HG02840 (cell line): ENCODE measurements around the gene MBD5.
"Not testable (repeated sequence)": the region's sequence is repeated elsewhere in the genome, so short reads cannot be mapped to it uniquely, and the experiment has no call there.

Experiments used
- ATAC-seq: cut with Tn5 transposase; IDR thresholded peaks from one replicate; pipeline ENCODE4 v1.9.1; 2021; ENCODE audit warnings: mild to moderate bottlenecking, moderate library complexity, moderate number of reproducible peaks; ENCODE audit not compliant: unreplicated experiment, low FRiP score

Gene MBD5

DNA sequence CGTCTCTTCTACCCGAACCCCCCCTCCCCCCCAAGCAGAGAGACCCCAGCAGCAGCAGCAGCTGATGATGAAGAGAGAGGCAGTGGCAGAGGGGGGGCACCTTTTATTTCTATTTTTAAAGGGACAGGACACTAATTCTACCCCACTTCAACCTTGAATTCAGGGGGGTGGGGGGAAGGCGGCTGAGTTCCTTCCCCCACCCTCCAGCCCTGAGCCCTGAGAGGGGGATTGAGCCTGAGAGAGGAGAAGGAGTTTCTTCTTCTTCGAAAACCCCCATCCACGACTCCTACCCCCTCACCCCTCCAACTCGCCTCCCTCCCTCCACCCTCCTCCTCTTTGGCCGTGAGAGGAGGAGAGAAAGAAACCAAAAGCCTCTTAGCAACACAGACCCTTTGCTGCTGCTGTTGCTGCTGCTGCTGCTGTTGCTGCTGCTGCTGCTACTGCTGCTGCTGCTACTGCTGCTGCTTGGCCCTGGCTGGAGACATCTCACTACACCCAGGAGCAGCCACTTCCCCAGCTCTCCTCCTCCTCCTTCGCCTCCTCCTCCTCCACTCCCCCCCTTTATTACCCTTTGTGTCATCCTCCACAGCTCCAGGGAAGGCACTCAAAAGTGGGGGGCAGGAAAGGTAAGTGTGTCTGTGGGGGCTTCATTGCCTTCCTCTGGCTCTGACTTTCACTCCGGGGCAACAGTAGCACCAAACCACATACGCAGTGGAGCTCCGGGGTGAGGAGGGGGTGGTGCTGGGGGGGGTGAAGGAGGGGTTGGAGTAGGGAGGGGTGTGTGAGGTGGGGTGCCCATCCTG, at the start of gene MBD5:
Gene MBD5, plus strand, starts transcription at position 33 of the 803 bp plus-strand sequence.
- ATAC-seq: peak; percentile 35

DNA sequence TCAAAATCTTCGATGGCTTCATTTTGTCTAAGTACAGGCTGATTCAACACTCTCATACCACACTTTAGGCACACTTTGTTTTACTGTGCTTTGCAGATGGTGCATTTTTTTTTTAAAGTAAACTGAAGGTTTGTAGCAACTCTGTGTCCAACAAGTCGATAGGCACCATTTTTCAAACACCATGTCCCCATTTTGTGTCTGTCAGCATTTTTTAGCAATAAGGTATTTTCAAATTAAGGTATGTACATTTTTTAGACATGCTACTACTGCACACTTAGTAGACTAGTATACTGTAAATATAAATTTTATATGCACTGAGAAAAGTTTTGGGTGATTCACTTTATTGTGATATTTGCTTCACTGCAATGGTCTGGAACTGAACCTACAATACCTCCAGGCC, 44.8 kb upstream of the MBD5 start:
- no peak for ATAC-seq

DNA sequence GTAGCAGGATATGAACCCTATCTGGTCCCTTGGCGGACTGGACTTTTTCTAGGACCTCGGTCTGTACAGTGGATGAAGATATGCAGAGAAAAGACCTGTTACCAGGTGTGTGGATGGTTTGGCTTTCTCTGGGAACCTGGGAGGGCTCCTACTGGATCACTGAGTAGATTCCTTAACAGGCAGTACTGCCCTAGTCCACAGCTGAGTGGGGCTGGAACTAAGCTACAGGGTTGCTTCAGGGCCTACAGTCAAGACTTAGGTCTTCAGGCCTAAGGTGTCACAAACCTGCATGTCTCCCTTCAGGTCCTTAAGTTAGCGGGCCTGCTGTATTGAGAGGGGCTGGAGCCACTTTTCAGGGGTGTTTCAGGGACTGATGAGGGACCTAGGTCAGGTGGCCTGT, 43.2 kb upstream of the MBD5 start:
- no peak for ATAC-seq

DNA sequence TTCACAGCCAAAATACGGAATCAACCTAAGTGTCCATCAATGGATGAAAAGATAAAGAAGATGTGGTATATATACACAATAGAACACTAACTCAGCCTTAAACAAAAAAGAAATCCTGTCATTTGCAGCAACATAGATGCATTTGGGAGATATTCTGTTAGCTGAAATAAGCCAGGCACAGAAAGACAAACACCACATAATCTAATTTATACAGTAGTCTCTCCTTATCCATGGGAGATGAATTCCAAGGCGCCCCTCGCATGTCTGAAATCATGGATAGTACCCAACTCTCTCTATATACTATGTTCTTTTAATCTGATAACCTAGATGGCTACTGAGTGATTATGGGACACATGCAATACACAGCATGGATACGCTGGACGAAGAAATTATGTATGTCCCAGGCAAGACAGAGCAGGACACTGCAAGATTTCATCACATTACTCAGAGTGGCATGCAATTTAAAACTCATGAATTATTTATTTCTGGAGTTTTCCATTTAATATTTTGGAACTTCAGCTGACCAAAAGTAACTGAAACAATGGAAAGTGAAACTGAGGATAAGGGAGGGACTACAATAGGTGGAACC, 39.9 kb upstream of the MBD5 start:
- ATAC-seq: no peak

DNA sequence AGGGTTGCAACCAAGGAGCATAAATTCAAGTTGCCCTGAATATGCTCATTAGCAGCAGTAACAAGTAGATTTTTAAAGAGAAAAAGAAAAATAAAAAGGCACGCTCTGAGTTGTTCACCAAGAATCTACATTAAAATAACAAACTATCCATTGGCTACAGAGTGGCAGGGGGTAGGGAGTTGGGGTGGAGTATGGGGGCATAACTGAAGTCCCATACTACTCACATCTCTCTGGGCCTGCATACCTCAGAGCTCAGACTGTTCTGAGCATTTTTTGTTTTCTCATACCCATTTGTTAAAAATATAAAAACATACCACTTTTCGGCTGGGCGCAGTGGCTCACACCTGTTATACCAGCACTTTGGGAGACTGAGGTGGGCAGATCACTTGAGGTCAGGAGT, 31.8 kb upstream of the MBD5 start:
- no peak for ATAC-seq

DNA sequence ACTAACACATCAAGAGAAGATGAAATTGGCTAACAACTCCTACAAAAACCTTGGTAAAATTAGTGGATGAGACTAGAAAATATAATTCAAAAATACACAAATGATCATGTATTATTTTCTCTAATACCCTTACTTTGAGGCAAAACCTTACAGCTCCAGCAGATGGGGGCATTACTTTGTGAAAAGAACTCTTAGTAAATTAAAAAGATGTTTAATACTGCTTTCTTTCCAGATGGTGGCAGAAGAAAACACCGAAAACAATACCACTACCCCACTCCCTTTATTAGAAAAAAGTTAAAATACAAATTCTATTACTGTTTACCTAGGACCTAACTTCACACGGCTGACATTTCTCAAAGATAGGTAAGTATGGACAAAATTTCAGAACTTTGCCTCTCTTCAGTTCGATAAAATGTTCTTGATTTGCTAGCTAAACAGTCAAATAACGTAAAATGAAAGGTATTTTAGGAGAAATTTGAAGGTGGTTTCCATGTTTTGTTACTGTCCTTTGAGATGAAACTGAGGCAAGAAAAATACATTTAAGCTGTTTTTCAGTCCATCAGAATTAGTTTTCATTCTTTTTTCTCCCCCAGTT, 31.0 kb upstream of the MBD5 start:
- ATAC-seq: peak; percentile 70

DNA sequence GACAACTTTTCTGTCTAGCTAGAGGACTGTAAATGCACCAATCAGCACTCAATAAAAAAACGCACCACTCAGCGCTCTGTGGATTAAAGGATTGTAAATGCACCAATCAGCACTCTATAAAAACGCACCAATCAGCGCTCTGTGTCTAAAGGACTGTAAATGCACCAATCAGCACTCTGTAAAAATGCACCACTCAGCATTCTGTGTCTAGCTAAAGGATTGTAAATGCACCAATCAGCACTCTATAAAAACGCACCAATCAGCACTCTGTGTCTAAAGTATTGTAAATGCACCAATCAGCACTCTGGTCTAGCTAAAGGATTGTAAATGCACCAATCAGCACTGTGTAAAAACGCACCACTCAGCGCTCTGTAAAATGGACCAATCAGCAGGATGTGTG, 25.9 kb upstream of the MBD5 start:
- not testable (repeated sequence) for ATAC-seq

DNA sequence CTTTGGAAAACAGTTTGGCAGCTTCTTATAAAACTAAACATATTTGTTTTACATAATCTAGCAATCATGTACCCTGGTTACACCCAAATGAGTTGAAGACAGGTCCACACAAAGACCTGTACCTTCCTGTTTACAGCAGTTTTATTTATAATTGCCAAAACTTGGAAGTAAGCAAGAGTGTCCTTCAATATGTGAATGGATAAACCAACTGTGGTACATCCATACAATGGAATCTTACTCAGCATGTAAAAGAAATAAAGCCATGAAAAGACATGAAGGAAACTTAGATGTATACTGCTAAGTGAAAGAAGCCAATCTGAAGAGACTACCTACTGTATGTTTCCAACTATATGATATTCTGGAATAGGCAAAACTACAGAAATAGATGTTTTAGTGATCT, 24.1 kb upstream of the MBD5 start:
- ATAC-seq: no peak

DNA sequence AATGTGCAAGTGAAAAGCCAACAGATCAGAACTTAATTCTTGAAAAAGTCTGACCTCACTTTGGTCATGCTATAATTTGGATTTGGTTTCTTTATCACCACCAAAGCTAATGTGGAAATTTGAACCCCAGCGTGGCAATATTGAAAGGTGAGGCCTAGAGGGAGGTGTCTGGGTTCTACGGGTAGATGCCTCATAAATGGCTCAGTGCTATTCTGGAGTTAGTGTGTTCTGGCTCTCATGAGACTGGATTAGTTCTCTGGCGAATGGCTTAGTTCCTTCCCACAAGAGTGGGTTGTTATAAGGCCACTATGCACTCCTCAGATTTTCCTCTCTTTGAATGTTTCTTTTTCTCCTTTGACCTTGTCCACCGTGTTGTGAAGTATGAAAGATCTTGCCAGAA, 22.7 kb upstream of the MBD5 start:
- no peak for ATAC-seq

DNA sequence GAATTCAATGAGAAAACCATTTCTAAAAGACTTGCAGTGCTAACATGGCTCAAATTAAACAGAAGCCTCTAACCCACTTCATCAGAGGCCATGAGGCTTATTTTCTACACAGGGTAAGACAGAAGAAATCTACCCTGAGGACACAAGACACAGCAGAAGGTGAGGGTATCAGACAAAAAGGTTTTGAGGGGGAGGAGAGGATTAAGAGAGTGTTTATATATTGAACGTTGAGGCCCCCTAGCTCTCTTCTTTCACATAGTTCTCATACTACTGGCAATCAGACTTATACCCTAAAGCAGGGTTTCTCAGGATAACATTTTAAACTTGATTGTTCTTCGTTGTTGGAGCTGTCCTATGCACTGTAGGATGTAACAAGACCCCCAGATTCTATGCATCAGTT, 21.8 kb upstream of the MBD5 start:
- no peak for ATAC-seq

DNA sequence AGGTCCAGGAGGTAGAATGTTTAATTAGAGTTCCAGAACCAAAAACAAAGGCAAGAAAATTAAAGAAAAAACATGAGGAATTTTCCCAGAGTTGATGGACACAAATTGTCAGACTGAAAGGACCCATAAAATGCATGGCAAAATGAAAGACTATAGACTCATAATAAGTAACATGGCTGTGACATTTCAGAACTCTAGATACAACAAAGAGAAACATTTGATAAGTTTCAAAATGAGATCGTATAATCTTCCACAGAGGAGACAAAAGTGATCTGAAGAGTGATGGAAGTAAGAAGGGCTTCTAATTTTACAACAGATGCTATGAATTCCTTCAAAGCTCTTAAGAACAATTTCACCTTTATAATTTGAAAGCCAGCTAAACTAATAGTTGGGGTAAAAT, 20.8 kb upstream of the MBD5 start:
- no peak for ATAC-seq

DNA sequence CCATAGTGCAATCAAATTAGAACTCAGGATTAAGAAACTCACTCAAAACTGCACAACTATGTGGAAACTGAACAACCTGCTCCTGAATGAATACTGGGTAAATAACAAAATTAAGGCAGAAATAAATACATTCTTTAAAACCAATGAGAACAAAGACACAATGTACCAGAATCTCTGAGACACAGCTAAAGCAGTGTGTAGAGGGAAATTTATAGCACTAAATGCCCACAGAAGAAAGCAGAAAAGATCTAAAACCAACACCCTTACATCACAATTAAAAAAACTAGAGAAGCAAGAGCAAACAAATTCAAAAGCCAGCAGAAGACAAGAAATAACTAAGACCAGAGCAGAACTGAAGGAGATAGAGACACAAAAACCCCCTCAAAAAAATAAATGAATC, 18.5 kb upstream of the MBD5 start:
- not testable (repeated sequence) for ATAC-seq

DNA sequence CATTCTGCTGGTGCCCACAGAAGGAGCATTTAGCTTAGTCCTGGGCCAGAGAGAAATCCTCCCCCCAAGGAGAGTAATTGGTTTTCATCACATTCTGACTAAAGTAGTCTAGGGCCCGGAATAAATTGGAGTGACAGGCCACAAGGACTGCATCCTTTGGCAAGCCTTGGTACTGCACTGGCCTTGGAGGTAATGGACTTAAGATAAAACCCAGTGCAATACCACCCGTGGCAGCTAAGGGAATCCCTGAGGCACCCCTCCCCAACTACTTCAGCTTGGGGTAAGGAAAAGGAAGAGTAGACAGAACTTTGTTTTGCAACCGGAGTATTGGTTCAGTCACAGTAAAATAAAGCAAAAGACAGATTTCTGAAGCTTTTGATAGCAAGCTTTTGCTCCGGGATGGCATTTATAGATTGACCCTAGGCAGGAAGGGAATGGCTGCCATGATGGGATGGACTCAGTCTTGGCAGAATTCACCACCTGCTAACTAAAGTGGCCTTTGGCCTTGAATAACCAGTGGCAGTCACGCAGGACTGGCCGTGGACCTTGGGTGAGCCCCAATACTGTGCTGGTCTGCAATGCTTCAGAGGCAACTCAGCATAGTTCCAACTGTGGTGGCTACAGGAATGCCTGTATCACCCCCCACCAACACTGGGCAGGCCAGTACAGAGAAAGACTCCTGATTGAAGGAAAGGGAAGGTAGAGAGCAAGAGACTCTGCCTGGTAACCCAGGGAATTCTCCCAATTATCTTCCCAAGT, 14.5 kb upstream of the MBD5 start:
- no peak for ATAC-seq

DNA sequence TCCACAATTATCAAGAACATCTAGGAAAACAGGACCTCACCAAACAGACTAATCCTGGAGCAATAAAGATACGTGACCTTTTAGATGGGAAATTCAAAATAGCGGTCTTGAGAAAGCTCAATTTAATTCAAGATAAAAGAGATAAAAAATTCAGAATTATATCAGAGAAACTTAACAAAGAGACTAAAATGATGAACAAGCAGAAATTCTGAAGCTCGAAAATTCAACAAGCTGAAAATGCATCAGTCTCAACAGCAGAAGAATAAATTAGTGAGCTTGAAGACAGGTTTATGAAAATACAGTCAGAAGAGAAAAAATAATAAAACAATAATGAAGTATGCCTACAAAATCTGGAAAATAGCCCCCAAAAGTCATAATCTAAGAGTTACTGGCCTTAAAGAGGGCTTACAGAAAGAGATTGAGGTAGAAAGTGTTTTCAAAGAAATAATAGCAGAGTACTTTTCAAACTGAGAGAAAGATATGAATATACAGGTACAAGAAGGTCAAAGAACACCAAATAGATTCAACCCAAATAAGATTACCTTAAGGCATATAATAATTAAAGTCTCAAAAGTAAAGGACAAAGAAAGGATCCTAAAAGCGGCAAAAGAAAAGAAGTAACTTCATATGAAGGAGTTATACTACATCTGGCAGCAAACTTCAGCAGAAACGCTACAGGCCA, 13.5 kb upstream of the MBD5 start:
- ATAC-seq: no peak

DNA sequence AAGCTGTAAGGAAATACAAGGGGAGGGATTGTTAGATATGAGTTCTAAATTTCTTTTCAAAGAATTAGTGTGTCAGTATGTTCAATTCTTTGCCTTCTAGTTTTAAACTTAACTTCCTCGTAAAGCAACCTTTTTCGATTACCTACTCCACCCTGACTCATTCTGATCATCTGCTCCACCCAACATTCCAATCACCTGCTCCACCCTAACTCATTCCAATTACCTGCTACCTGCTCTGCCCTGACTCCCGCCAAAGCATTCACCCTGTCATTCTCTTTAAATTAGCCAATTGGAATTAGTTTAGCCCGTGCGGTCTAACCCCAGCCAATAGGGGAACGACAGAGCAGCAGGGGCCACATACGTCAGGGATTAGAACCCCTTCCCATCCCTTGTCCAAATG, 12.5 kb upstream of the MBD5 start:
- ATAC-seq: not testable (repeated sequence)

DNA sequence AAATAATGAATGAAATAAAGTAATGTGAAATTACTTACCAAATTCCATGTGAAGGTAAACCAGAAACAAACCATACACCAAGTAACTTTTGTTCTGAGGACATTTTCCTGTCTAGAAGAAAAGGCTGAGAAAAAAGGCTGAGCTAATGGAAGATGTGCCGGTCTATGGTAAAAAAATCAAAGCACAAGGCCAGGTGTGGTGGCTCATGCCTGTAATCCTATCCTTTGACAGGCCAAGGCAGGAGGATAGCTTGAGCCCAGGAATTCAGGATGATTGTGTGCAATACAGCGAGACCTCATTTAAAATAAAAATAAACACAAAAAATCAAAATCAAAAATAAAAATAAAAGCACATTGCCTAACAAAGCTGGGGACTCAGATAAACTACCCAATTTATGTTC, 7.0 kb upstream of the MBD5 start:
- ATAC-seq: no peak

DNA sequence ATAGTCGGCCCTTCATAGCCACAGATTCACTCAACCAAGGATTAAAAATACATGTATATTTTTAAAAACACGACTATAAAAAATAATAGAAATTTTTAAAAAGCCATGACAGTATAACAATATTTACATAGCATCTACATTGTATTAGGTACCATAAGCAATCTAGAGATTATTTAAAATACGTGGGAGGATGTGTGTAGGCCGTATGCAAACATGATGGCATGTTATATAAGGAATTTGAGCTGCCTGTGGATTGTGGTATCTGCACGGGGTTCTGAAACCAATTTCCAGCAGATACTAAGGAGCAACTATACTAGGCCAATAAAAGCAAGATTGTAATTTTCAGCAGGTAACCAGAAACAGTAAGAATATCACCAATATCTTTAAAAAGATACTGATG, 6.3 kb upstream of the MBD5 start:
- ATAC-seq: no peak

DNA sequence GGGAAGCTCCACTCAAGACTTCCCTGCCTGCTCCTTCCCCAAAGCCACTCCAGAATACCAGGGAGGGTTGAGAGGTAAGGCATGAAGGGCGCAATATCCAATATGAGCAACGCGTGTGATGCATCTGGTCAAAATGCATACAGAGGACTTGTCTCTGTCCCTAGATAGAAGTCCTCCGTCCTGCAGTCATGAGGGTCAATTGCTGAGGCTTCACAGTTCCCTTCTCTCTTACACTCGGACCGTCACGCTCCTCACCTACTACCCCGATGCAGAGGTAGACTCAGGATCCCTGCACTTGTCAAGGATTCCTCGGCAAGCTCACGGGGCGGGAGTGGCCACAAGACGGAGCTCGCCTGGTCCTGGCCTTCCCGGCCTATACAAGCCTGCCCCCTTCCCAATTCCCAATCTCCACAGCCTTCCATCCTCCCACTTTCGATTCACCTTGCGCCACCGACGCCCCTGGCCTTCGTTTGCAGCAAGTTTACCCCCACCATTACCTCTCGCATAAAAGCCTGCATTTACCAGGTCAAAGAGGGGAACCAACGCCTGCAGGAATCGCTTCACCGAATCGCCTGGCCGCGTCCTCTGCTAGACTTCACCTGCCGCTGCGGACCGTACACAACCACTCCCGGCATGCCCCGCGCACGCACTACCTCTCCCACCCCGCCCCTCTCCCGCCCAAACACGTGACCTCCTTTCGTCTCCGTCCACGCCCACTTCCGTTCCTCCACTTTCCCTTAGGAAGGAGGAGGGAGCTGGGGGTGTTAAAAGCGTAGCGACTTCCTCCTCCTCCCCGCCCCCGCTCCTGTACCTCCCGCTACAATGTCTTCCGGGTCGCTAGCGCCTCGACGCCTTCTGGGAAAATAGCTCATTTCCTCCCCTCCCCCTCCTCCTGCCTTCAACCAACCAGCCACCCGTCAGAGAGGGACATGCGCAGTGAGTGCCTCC, 506 bp upstream of the MBD5 start, which contains the start of gene ORC4:
Gene ORC4, minus strand, starts transcription at position 627 of the 948 bp plus-strand sequence. CDS start 44,779 bp downstream, outside the sequence.
- peak; percentile 78 for ATAC-seq

DNA sequence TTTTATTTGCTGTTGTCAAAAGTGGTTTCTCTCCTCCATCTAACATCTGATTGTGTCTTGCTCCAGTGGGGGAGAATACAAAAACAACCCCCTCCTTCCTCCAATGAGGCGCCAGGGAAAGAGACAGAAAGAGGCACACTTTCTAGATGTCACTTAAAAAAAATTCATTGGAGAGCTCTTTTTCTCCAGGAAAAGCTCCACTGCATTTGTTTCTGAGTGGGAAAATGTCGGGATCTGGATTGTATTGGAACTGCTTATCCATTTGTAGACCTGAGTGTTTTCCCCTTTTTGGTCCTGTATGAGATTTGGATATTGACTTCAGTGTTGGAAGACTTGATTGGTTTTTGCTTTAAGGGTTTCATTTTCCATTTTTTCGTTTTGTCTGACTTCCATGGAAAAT, 995 bp downstream of the MBD5 start:
- ATAC-seq: no peak
